ENCODE data around the gene INTS15.

GRCh38 chr7:6604458-6604857, 14.6 kb downstream of the INTS15 start:
- TF ChIP-seq CTCF (IDR thresholded peaks at IDR 0.05; ENCODE audit: extremely low read depth in 1 of 2, insufficient read depth in 1 of 2, low read depth in 1 of 2, low read length in 2 of 2), result no peak
- TF ChIP-seq EZH2 (IDR thresholded peaks at IDR 0.05; ENCODE audit: borderline replicate concordance, low read depth, low read length, severe bottlenecking), result no peak
- TF ChIP-seq POLR2A (IDR thresholded peaks at IDR 0.05; ENCODE audit: low read depth, low read length), result no peak
